IPS DF 6.9 (cell line): ENCODE results near the gene ZNF674.

Experiments
- DNase-seq: peaks from one replicate; pipeline ENCODE4 v3.0.0-alpha.2; 2013; ENCODE audit warnings: low read depth, low spot score
- H3K27ac ChIP-seq: one replicate; pipeline ENCODE4 v1.5.1; 2013; ENCODE audit warnings: low read length, control low read depth
- H3K27me3 ChIP-seq: 2 replicates; pipeline ENCODE4 v1.6.1; 2013; ENCODE audit warnings: mild to moderate bottlenecking, low read length; ENCODE audit not compliant: control insufficient read depth, insufficient read depth
- H3K36me3 ChIP-seq: 2 replicates; pipeline ENCODE4 v1.6.1; 2013; ENCODE audit warnings: low read length; ENCODE audit not compliant: control insufficient read depth, insufficient read depth
- H3K4me1 ChIP-seq: 2 replicates; pipeline ENCODE4 v1.6.1; 2013; ENCODE audit warnings: low read length; ENCODE audit not compliant: control insufficient read depth, insufficient read depth
- H3K4me3 ChIP-seq: 2 replicates; pipeline ENCODE4 v1.5.1; 2013; ENCODE audit warnings: mild to moderate bottlenecking, low read length
- H3K9me3 ChIP-seq: 2 replicates; pipeline ENCODE4 v1.6.1; 2013; ENCODE audit warnings: low read length, inconsistent platforms; ENCODE audit not compliant: control insufficient read depth, insufficient read depth
- WGBS: extraction: QIAGEN DNeasy Blood & Tissue Kit; methylation state at CpG from one replicate; pipeline ENCODE4 v1.1.7; 2013; ENCODE audit warnings: mixed read lengths, missing lambda C conversion rate; ENCODE audit not compliant: insufficient read length, insufficient coverage; 5-methylcytosine and 5-hydroxymethylcytosine counted together

ZNF674 gene

GRCh38 chrX:46545111-46546005 is at the start of gene ZNF674:
ZNF674 (minus strand) TSS chrX:46545421; CDS start chrX:46542087, 3,334 bp downstream.
- WGBS = no CpG with 5 or more reads among the region's 57 CpGs
- Histone ChIP-seq H3K4me3 (peak within 1 kb of the TSS; percentile 78; the same call in 1 of the 2 replicates), H3K9me3 (no peaks in the 10 kb centered on the region), H3K4me1 (no peaks in the 10 kb centered on the region), H3K27ac (no peak within 1 kb of the TSS), H3K27me3 (no peaks in the 10 kb centered on the region), H3K36me3 (no peaks in the 10 kb centered on the region)
- peak; percentile 55 for DNase-seq

GRCh38 chrX:46589977-46590723 is 44.9 kb upstream of the ZNF674 start:
- no peaks in the 10 kb centered on the region for H3K36me3 ChIP-seq
- H3K4me1 ChIP-seq = peaks cover 6% of the 10 kb centered on the region
- H3K27me3 ChIP-seq = no peaks in the 10 kb centered on the region
- no peak overlapping the region for H3K4me3 ChIP-seq
- no peak overlapping the region for H3K27ac ChIP-seq
- no peaks in the 10 kb centered on the region for H3K9me3 ChIP-seq
- no peak for DNase-seq
- no CpG with 5 or more reads among the region's 7 CpGs for WGBS

- no CpG with 5 or more reads among the region's 4 CpGs for WGBS
- no peak for DNase-seq
- H3K4me3 ChIP-seq = no peak overlapping the region
- H3K4me1 ChIP-seq = peaks cover 7% of the 10 kb centered on the region
- no peaks in the 10 kb centered on the region for H3K36me3 ChIP-seq
- no peaks in the 10 kb centered on the region for H3K9me3 ChIP-seq
- H3K27me3 ChIP-seq = no peaks in the 10 kb centered on the region
- H3K27ac ChIP-seq = peak overlapping the region; percentile 69
Measured at GRCh38 chrX:46588263-46588662, 43.0 kb upstream of the ZNF674 start.

GRCh38 chrX:46587753-46588171 is 42.5 kb upstream of the ZNF674 start:
- DNase-seq = no peak
- peaks cover 7% of the 10 kb centered on the region for H3K4me1 ChIP-seq
- H3K9me3 ChIP-seq = no peaks in the 10 kb centered on the region
- peak overlapping the region; percentile 69 for H3K27ac ChIP-seq
- H3K4me3 ChIP-seq = no peak overlapping the region
- no peaks in the 10 kb centered on the region for H3K36me3 ChIP-seq
- H3K27me3 ChIP-seq = no peaks in the 10 kb centered on the region
- WGBS = no CpG with 5 or more reads among the region's 5 CpGs

- Histone ChIP-seq H3K4me3 (no peak overlapping the region), H3K4me1 (peaks cover 7% of the 10 kb centered on the region), H3K9me3 (no peaks in the 10 kb centered on the region), H3K36me3 (no peaks in the 10 kb centered on the region), H3K27ac (no peak overlapping the region), H3K27me3 (no peaks in the 10 kb centered on the region)
- no CpG with 5 or more reads among the region's 5 CpGs for WGBS
- DNase-seq = no peak
Measured at GRCh38 chrX:46587158-46587557, 41.9 kb upstream of the ZNF674 start.

- H3K4me1 ChIP-seq = peaks cover 7% of the 10 kb centered on the region
- WGBS = no CpG with 5 or more reads among the region's 2 CpGs
- no peaks in the 10 kb centered on the region for H3K36me3 ChIP-seq
- no peaks in the 10 kb centered on the region for H3K27me3 ChIP-seq
- no peak overlapping the region for H3K27ac ChIP-seq
- H3K9me3 ChIP-seq = no peaks in the 10 kb centered on the region
- DNase-seq = no peak
- H3K4me3 ChIP-seq = no peak overlapping the region
Measured at GRCh38 chrX:46584736-46585135, 39.5 kb upstream of the ZNF674 start.

- H3K4me3 ChIP-seq = no peak overlapping the region
- no peaks in the 10 kb centered on the region for H3K27me3 ChIP-seq
- H3K27ac ChIP-seq = no peak overlapping the region
- no peaks in the 10 kb centered on the region for H3K36me3 ChIP-seq
- WGBS = no CpG with 5 or more reads among the region's 1 CpG
- no peak for DNase-seq
- H3K4me1 ChIP-seq = peaks cover 7% of the 10 kb centered on the region
- no peaks in the 10 kb centered on the region for H3K9me3 ChIP-seq
Measured at GRCh38 chrX:46582966-46583365, 37.7 kb upstream of the ZNF674 start.

- DNase-seq = no peak
- Histone ChIP-seq H3K4me1 (peaks cover 3% of the 10 kb centered on the region), H3K27me3 (no peaks in the 10 kb centered on the region), H3K27ac (no peak overlapping the region), H3K9me3 (no peaks in the 10 kb centered on the region), H3K36me3 (no peaks in the 10 kb centered on the region), H3K4me3 (no peak overlapping the region)
- WGBS = no CpG with 5 or more reads among the region's 3 CpGs
Measured at GRCh38 chrX:46582325-46582724, 37.1 kb upstream of the ZNF674 start.

GRCh38 chrX:46580613-46581012 is 35.4 kb upstream of the ZNF674 start:
- H3K27ac ChIP-seq = no peak overlapping the region
- no peaks in the 10 kb centered on the region for H3K9me3 ChIP-seq
- no peak for DNase-seq
- H3K4me1 ChIP-seq = peaks cover 1% of the 10 kb centered on the region; the same call in 1 of the 2 replicates
- no CpG with 5 or more reads among the region's 6 CpGs for WGBS
- no peaks in the 10 kb centered on the region for H3K27me3 ChIP-seq
- H3K36me3 ChIP-seq = no peaks in the 10 kb centered on the region
- H3K4me3 ChIP-seq = no peak overlapping the region

- Histone ChIP-seq H3K4me1 (peaks cover 1% of the 10 kb centered on the region; the same call in 1 of the 2 replicates), H3K4me3 (no peak overlapping the region), H3K27ac (no peak overlapping the region), H3K36me3 (no peaks in the 10 kb centered on the region), H3K9me3 (no peaks in the 10 kb centered on the region), H3K27me3 (no peaks in the 10 kb centered on the region)
- WGBS = no CpG with 5 or more reads among the region's 1 CpG
- DNase-seq = no peak
Measured at GRCh38 chrX:46579250-46579649, 34.0 kb upstream of the ZNF674 start.
